GM12878 (cell line): ENCODE measurements around the gene TUBA4B. TPM values are rescaled to one million over a fixed set of nuclear protein-coding genes. Genes with fewer than 3 reads are reported as not detected.

ENCODE experiments used
- ATAC-seq: fragments of 200-7000 bp; cut with Tn5 transposase; 3 replicates; pipeline ENCODE4 v1.9.1; 2020; ENCODE audit warnings: mild to moderate bottlenecking, moderate library complexity
- BruUV-seq: library from RNA; stranded (reverse); fragments of 400-500 nt; replicated peaks from 2 replicates; lab custom pipeline; 2021; lab: Mats Ljungman, UMichigan
- CTCF ChIA-PET: fragments of 300-600 bp; sonication (Branson Sonifier 250); formaldehyde crosslinking; extraction: SDS; loops from one replicate; lab custom pipeline; 2021; ENCODE audit warnings: inconsistent platforms; lab: Yijun Ruan, JAX
- POLR2A ChIA-PET: fragments of 350-600 bp; formaldehyde crosslinking; extraction: SDS; loops from one replicate; lab custom pipeline; 2021; ENCODE audit warnings: inconsistent platforms; lab: Charles Lee
- RAD21 ChIA-PET: fragments of 300-600 bp; sonication (Branson Sonifier 250); formaldehyde crosslinking; loops from one replicate; lab custom pipeline; 2023; ENCODE audit warnings: antibody characterized with exemption; ENCODE audit not compliant: unreplicated experiment; lab: Charles Lee
- SMC1A ChIA-PET: fragments of 300-600 bp; sonication (Branson Sonifier 250); formaldehyde crosslinking; loops from one replicate; lab custom pipeline; 2023; ENCODE audit not compliant: unreplicated experiment, uncharacterized antibody; lab: Charles Lee
- DNase-seq: peaks from one replicate; pipeline ENCODE4 v3.0.0-alpha.2; 2011; ENCODE audit warnings: low read depth, low spot score
- FAIRE-seq: peaks from 3 replicates; lab custom pipeline; 2011; peaks lifted over from hg19 to GRCh38; lab: Jason Lieb, UNC
- H2AFZ ChIP-seq: 2 replicates; pipeline ENCODE4 v1.6.0; 2011; ENCODE audit warnings: low read depth, low read length, control low read depth; ENCODE audit not compliant: control insufficient read depth
- H3K27ac ChIP-seq: 2 replicates; pipeline ENCODE4 v1.5.1; 2011; ENCODE audit warnings: control low read depth; ENCODE audit not compliant: control insufficient read depth, insufficient read depth
- H3K27me3 ChIP-seq, 2 experiments: replicated peaks in 1 of 2; 2 replicates each; pipeline versions ENCODE4 v1.6.0 to v1.6.1; 2011; ENCODE audit warnings: low read length in 1 of 2; ENCODE audit not compliant: control insufficient read depth in 2 of 2, insufficient read depth in 2 of 2
- H3K36me3 ChIP-seq, 2 experiments: 2 replicates each; pipeline ENCODE4 v1.5.1; 2011; ENCODE audit warnings: low read length in 1 of 2; ENCODE audit not compliant: control insufficient read depth in 2 of 2, insufficient read depth in 2 of 2
- H3K4me1 ChIP-seq: 2 replicates; pipeline ENCODE4 v1.6.1; 2011; ENCODE audit warnings: mild to moderate bottlenecking, low read length, moderate library complexity, mixed read lengths; ENCODE audit not compliant: control insufficient read depth, insufficient read depth
- H3K4me2 ChIP-seq: 2 replicates; pipeline ENCODE4 v1.6.0; 2011; ENCODE audit warnings: control low read depth; ENCODE audit not compliant: control insufficient read depth, insufficient read depth
- H3K4me3 ChIP-seq: fragments of 200-600 bp; sonication (generic); 2 replicates; pipeline ENCODE4 v1.5.1; 2016
- H3K79me2 ChIP-seq: 2 replicates; pipeline ENCODE4 v1.6.0; 2011; ENCODE audit warnings: low read length; ENCODE audit not compliant: control insufficient read depth, insufficient read depth
- H3K9ac ChIP-seq: 2 replicates; pipeline ENCODE4 v1.8.0; 2011; ENCODE audit warnings: low read length, control low read depth, mixed read lengths; ENCODE audit not compliant: control insufficient read depth, insufficient read depth
- H3K9me3 ChIP-seq: replicated peaks from 3 replicates; pipeline ENCODE4 v1.5.1; 2011; ENCODE audit warnings: mild to moderate bottlenecking, low read length; ENCODE audit not compliant: control insufficient read depth, insufficient read depth
- H4K20me1 ChIP-seq: 2 replicates; pipeline ENCODE4 v1.6.0; 2011; ENCODE audit not compliant: control insufficient read depth, insufficient read depth
- CBX3 ChIP-seq: fragments of 200-600 bp; sonication (generic); IDR thresholded peaks from 2 replicates; pipeline ENCODE4 v1.6.1; 2016; ENCODE audit warnings: low read depth, borderline replicate concordance
- CUX1 ChIP-seq: IDR thresholded peaks from 2 replicates; pipeline ENCODE4 v1.6.1; 2012; ENCODE audit warnings: improper control_type of control experiment, low read depth, low read length; ENCODE audit not compliant: insufficient replicate concordance
- ETV6 ChIP-seq, 2 experiments: fragments of 450-650 bp in 1 of 2; IDR thresholded peaks in 1 of 2; conservative IDR thresholded peaks in 1 of 2; 2 replicates each; pipeline ENCODE4 v1.6.1; 2014; ENCODE audit warnings: antibody characterized with exemption in 1 of 2, borderline replicate concordance in 1 of 2, low read depth in 1 of 2, mild to moderate bottlenecking in 1 of 2, moderate library complexity in 1 of 2
- FOXM1 ChIP-seq: IDR thresholded peaks from 2 replicates; pipeline ENCODE4 v1.6.1; 2012; ENCODE audit warnings: low read depth, mild to moderate bottlenecking, inconsistent platforms, low read length, moderate library complexity
- HDAC6 ChIP-seq: fragments of 200-600 bp; sonication (generic); IDR thresholded peaks from one replicate; pipeline ENCODE4 v1.8.0; 2017; ENCODE audit warnings: antibody characterized with exemption; ENCODE audit not compliant: unreplicated experiment
- HDGF ChIP-seq: fragments of 450-650 bp; IDR thresholded peaks from 2 replicates; pipeline ENCODE4 v1.6.1; 2016; ENCODE audit warnings: antibody characterized with exemption
- IKZF1 ChIP-seq: fragments of 450-650 bp; conservative IDR thresholded peaks from 2 replicates; pipeline ENCODE4 v1.6.1; 2017; ENCODE audit warnings: antibody characterized with exemption, mild to moderate bottlenecking
- NFXL1 ChIP-seq: fragments of 450-650 bp; IDR thresholded peaks from 2 replicates; pipeline ENCODE4 v1.6.1; 2017; ENCODE audit warnings: antibody characterized with exemption, mild to moderate bottlenecking, borderline replicate concordance
- PAX8 ChIP-seq: fragments of 450-650 bp; IDR thresholded peaks from 2 replicates; pipeline ENCODE4 v1.6.1; 2017; ENCODE audit warnings: mild to moderate bottlenecking, moderate library complexity
- RAD21 ChIP-seq: IDR thresholded peaks from 2 replicates; pipeline ENCODE4 v1.6.1; 2011; ENCODE audit warnings: mild to moderate bottlenecking, low read depth, low read length, moderate library complexity; ENCODE audit not compliant: insufficient read depth
- RB1 ChIP-seq: fragments of 450-650 bp; formaldehyde crosslinking; IDR thresholded peaks from 2 replicates; pipeline ENCODE4 v1.6.1; 2017; ENCODE audit warnings: mild to moderate bottlenecking, borderline replicate concordance
- RUNX3 ChIP-seq: IDR thresholded peaks from 2 replicates; pipeline ENCODE4 v1.6.1; 2012; ENCODE audit warnings: low read length, inconsistent platforms
- WRNIP1 ChIP-seq: IDR thresholded peaks from 2 replicates; pipeline ENCODE4 v1.6.1; 2011; ENCODE audit warnings: low read depth, low read length, improper control_type of control experiment, borderline replicate concordance
- ZBTB40 ChIP-seq: fragments of 450-650 bp; IDR thresholded peaks from 2 replicates; pipeline ENCODE4 v1.6.1; 2016; ENCODE audit warnings: mild to moderate bottlenecking, moderate library complexity, borderline replicate concordance
- ZNF24 ChIP-seq: fragments of 450-650 bp; IDR thresholded peaks from 2 replicates; pipeline ENCODE4 v1.6.1; 2017; ENCODE audit warnings: antibody characterized with exemption, mild to moderate bottlenecking
- WGBS: methylation state at CpG from one replicate; pipeline ENCODE4 v1.1.6; 2016; ENCODE audit warnings: low lambda C conversion rate; ENCODE audit not compliant: insufficient replicate concordance, insufficient coverage; ENCODE audit errors: missing lambda C conversion rate; 5-methylcytosine and 5-hydroxymethylcytosine counted together
- in situ Hi-C: fragments of 300-500 bp; cut with MboI; formaldehyde crosslinking; loops from 9 replicates; pipeline ENCODE4 v1.14.3; 2018; ENCODE audit warnings: mixed read lengths
- intact Hi-C: fragments of 100-400 bp; cut with micrococcal nuclease; formaldehyde crosslinking; loops from one replicate; pipeline ENCODE4 v1.14.2; 2022; ENCODE audit not compliant: unreplicated experiment
- polyA plus RNA-seq, 11 experiments: library from polyadenylated mRNA; depleted of rRNA in 4 of 11; unstranded in 6 of 11; stranded (reverse) in 5 of 11; fragments of >200 nt; fragmentation: Nextera tagmentation in 4 of 11; fragmentation: Illumina TruSeq in 1 of 11; extraction: Ambion mirVana in 4 of 11; extraction: Trizol in 1 of 11; gene quantifications; 1 replicate in 1 of 11; 2 replicates in 10 of 11; pipeline versions ENCODE4 v1.2.1 to v1.2.3, GENCODE V29; 2011 to 2016; ENCODE audit warnings: inconsistent platforms in 2 of 11, missing spikeins in 2 of 11, low read depth in 1 of 11
- total RNA-seq, 4 experiments: library from RNA; depleted of rRNA in 3 of 4; stranded (reverse); fragments of >200 nt in 3 of 4; fragmentation: Illumina TruSeq in 1 of 4; extraction: Trizol in 1 of 4; gene quantifications; 2 replicates each; pipeline versions ENCODE4 v1.2.1 to v1.2.3, GENCODE V29; 2013 to 2021

Gene TUBA4B
- total and polyA plus RNA-seq, 10 of the 15 experiments (the other 5 are each of a cell fraction or from before 2014, with no cell fraction given): 0.07 TPM; not detected in 9

GRCh38 chr2:219287580-219288265 is 34.7 kb downstream of the TUBA4B start:
- WGBS: 76% methylated on average over 10 of the region's 10 CpGs
- TF ChIP-seq FOXM1 (no peak), NFXL1 (no peak), CUX1 (no peak), ZBTB40 (no peak), CBX3 (no peak), HDGF (no peak), HDAC6 (no peak), RB1 (no peak), IKZF1 (no peak), RAD21 (no peak), PAX8 (no peak), WRNIP1 (no peak), RUNX3 (no peak), ZNF24 (no peak), ETV6 (conservative IDR thresholded peaks at IDR 0.05 in 1 of 2, IDR thresholded peaks at IDR 0.05 in 1 of 2; ENCODE audit: borderline replicate concordance in 1 of 2, low read depth in 1 of 2) (no peak)

More at GRCh38 chr2:219287580-219288265, 34.7 kb downstream of the TUBA4B start:
- H3K79me2 ChIP-seq: no peaks in the 10 kb centered on the region
- no peak overlapping the region for H3K9ac ChIP-seq
- no peak overlapping the region for H3K4me3 ChIP-seq
- H3K9me3 ChIP-seq: no peaks in the 10 kb centered on the region
- BruUV-seq: no TSS peak
- H2AFZ ChIP-seq: no peak overlapping the region
- CTCF ChIA-PET: interaction anchor here (1.1 to 2.1 kb wide), 4 partner anchors 8 to 131 kb away, joined by 3 to 18 read pairs (median 7); no protein-coding TSS in a partner anchor
- H4K20me1 ChIP-seq: no peaks in the 10 kb centered on the region
- H3K27me3 ChIP-seq: peaks cover 0 to 3% of the 10 kb centered on the region in 2 experiments; a peak in 2 of 4 replicates
- in situ Hi-C loops (no loop called here), intact Hi-C loops (no loop called here)
- ATAC-seq: no peak; the same call in 2 of the 3 replicates
- no peak for FAIRE-seq
- RAD21 ChIA-PET: interaction anchor here (1.0 kb wide), 1 partner anchor 36 kb away, joined by 4 read pairs; no protein-coding TSS in a partner anchor
- POLR2A ChIA-PET: no interaction called here
- SMC1A ChIA-PET: no interaction called here
- no peak overlapping the region for H3K27ac ChIP-seq
- DNase-seq: no peak
- no peaks in the 10 kb centered on the region; a peak in 1 of 4 replicates for H3K36me3 ChIP-seq
- H3K4me1 ChIP-seq: no peaks in the 10 kb centered on the region
- no peak overlapping the region for H3K4me2 ChIP-seq
